ENCODE data around the gene CIAO3.

DNA sequence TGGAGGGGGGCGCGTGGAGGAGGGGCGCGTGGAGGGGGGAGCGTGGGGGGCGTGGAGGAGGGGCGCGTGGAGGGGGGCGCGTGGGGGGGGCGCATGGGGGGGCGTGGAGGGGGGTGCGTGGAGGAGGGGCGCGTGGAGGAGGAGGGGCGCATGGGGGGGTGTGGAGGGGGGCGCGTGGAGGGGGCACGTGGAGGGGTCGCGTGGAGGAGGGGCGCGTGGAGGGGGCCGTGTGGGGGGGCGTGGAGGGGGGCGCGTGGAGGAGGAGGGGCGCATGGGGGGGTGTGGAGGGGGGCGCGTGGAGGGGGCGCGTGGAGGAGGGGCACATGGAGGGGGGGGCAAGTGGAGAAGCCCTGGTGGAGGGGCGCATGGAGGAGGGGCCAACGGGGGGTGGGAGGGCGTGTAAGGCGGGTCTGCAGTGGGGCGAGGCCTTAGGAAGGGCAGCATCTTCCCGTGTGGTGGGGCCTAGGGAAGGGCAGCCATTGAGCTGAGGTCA is 27.0 kb upstream of the CIAO3 start:
- TF ChIP-seq, protein P1, sequence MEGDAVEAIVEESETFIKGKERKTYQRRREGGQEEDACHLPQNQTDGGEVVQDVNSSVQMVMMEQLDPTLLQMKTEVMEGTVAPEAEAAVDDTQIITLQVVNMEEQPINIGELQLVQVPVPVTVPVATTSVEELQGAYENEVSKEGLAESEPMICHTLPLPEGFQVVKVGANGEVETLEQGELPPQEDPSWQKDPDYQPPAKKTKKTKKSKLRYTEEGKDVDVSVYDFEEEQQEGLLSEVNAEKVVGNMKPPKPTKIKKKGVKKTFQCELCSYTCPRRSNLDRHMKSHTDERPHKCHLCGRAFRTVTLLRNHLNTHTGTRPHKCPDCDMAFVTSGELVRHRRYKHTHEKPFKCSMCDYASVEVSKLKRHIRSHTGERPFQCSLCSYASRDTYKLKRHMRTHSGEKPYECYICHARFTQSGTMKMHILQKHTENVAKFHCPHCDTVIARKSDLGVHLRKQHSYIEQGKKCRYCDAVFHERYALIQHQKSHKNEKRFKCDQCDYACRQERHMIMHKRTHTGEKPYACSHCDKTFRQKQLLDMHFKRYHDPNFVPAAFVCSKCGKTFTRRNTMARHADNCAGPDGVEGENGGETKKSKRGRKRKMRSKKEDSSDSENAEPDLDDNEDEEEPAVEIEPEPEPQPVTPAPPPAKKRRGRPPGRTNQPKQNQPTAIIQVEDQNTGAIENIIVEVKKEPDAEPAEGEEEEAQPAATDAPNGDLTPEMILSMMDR (IDR thresholded peaks at IDR 0.05): no peak
- no peak for TF ChIP-seq POLR2A (IDR thresholded peaks at IDR 0.05)

Measured in suprapubic skin (tissue), 3 donors.